Activated naive CD8-positive, alpha-beta T cell (primary cell): ENCODE results near the gene MAVS.

ENCODE experiments used
- H3K27ac Mint-ChIP-seq: one replicate; pipeline ENCODE4 v1.8.0; 2021; ENCODE audit warnings: mixed read lengths
- H3K27me3 Mint-ChIP-seq: one replicate; pipeline ENCODE4 v1.8.0; 2021; ENCODE audit warnings: mixed read lengths
- H3K36me3 Mint-ChIP-seq: one replicate; pipeline ENCODE4 v1.8.0; 2021; ENCODE audit warnings: mixed read lengths
- H3K4me1 Mint-ChIP-seq: one replicate; pipeline ENCODE4 v1.8.0; 2021; ENCODE audit warnings: low read depth, mixed read lengths
- H3K4me3 Mint-ChIP-seq: one replicate; pipeline ENCODE4 v1.8.0; 2021; ENCODE audit warnings: mild to moderate bottlenecking, mixed read lengths
- H3K9me3 Mint-ChIP-seq: one replicate; pipeline ENCODE4 v1.8.0; 2021; ENCODE audit warnings: low read depth, mixed read lengths

MAVS gene

DNA sequence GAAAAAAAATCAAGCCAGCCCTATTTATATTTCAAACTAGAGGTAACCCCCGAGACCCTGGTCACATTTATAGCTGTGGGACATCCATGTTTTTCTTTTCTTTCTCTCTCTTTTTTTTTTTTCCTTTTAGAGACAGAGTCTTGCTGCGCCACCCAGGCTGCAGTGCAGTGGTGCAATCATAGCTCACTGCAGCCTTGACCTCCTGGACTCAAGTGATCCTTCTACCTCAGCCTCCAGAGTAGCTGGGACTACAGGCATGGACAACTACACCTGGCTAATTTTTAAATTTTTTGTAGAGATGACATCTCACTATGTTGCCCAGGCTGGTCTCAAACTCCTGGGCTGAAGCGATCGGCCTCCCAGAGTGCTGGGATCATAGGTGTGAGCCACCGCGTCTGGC is 12.1 kb downstream of the MAVS start:
- no peaks in the 10 kb centered on the region for H3K27me3 Mint-ChIP-seq
- peaks cover 8% of the 10 kb centered on the region for H3K36me3 Mint-ChIP-seq
- H3K4me1 Mint-ChIP-seq = peaks cover 7% of the 10 kb centered on the region
- no peak overlapping the region for H3K4me3 Mint-ChIP-seq
- no peaks in the 10 kb centered on the region for H3K9me3 Mint-ChIP-seq
- no peak overlapping the region for H3K27ac Mint-ChIP-seq

- peaks cover 3% of the 10 kb centered on the region for H3K4me1 Mint-ChIP-seq
- H3K27ac Mint-ChIP-seq = no peak overlapping the region
- H3K36me3 Mint-ChIP-seq = peaks cover 8% of the 10 kb centered on the region
- no peaks in the 10 kb centered on the region for H3K9me3 Mint-ChIP-seq
- no peak overlapping the region for H3K4me3 Mint-ChIP-seq
- H3K27me3 Mint-ChIP-seq = no peaks in the 10 kb centered on the region
These were observed 14.6 kb downstream of the MAVS start for GRCh38 chr20:3861191-3861590.

DNA sequence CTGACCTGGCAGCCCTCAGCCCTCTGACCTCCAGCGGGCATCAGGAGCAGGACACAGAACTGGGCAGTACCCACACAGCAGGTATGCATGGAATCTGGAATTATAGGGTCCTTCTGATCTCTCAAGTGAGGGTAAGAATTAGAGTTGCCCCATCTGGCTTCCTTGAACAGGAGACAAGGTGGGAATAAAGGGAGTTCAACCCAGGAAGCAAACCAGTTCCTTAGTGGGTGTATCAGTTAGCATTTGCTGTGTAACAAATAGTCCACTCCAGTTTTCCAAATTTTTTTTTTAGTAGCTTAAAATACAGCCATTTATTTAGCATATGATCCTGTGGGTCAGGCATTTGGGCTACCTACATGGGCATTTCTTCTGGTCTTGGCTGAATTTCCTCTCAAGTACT is 15.7 kb downstream of the MAVS start:
- Mint-ChIP-seq H3K36me3 (peaks cover 5% of the 10 kb centered on the region), H3K9me3 (no peaks in the 10 kb centered on the region), H3K27ac (no peak overlapping the region), H3K4me3 (no peak overlapping the region), H3K27me3 (no peaks in the 10 kb centered on the region), H3K4me1 (peaks cover 1% of the 10 kb centered on the region)

DNA sequence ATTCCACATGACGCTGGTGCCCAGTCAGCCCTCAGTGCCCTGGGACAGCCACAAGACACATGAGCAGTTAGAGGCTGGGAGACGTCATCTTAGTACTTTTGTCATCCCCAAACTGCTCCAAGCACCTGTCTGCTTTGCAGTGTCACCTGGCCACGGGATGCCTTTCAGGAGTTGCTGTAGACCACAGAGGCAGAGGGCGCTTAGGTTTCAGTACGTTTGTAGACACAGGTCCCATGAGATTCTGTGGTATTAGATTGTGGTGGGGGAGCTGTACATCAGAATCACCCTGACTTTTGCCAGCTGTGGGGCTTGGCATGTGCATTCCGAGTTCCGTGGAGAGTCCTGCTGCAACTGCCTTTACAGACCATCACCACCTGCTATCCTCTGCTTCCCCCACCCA is 16.7 kb downstream of the MAVS start:
- peaks cover 5% of the 10 kb centered on the region for H3K36me3 Mint-ChIP-seq
- H3K27ac Mint-ChIP-seq = no peak overlapping the region
- no peaks in the 10 kb centered on the region for H3K27me3 Mint-ChIP-seq
- no peaks in the 10 kb centered on the region for H3K9me3 Mint-ChIP-seq
- H3K4me1 Mint-ChIP-seq = no peaks in the 10 kb centered on the region
- H3K4me3 Mint-ChIP-seq = no peak overlapping the region

- Mint-ChIP-seq H3K36me3 (peaks cover 5% of the 10 kb centered on the region), H3K27ac (no peak overlapping the region), H3K9me3 (no peaks in the 10 kb centered on the region), H3K4me1 (no peaks in the 10 kb centered on the region), H3K4me3 (no peak overlapping the region), H3K27me3 (no peaks in the 10 kb centered on the region)
These were observed 17.9 kb downstream of the MAVS start for GRCh38 chr20:3864518-3864917.

DNA sequence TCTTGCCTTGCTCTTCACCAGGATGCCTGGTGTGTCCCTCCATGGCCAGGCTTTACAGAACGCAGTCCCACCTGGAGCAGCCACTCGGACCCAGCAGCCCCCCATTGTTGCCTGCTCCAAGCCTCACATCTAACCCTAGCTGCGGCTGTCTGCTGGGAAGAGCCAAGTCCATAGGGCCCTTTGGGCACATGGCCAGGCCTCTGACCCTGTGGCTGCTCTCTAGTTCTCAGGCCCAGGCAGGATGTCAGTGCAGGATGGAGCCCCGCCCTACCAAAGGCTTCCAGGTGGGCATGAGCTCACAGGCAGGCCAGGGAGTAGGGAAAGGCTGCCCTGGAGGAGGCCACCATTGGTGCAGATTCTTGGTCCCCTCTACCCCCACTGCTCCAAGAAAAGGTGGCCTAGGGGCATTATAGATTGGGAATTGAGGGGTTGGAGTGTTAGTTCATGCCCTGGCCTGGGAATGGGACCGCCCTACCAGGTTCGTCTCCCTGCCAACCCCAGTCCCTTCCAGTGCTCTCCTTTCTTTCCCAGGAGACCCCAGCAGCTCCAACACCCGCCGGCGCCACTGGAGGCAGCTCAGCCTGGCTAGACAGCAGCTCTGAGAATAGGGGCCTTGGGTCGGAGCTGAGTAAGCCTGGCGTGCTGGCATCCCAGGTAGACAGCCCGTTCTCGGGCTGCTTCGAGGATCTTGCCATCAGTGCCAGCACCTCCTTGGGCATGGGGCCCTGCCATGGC is 18.7 kb downstream of the MAVS start:
- Mint-ChIP-seq H3K27ac (no peak overlapping the region), H3K36me3 (peaks cover 5% of the 10 kb centered on the region), H3K9me3 (no peaks in the 10 kb centered on the region), H3K4me1 (no peaks in the 10 kb centered on the region), H3K27me3 (no peaks in the 10 kb centered on the region), H3K4me3 (no peak overlapping the region)

DNA sequence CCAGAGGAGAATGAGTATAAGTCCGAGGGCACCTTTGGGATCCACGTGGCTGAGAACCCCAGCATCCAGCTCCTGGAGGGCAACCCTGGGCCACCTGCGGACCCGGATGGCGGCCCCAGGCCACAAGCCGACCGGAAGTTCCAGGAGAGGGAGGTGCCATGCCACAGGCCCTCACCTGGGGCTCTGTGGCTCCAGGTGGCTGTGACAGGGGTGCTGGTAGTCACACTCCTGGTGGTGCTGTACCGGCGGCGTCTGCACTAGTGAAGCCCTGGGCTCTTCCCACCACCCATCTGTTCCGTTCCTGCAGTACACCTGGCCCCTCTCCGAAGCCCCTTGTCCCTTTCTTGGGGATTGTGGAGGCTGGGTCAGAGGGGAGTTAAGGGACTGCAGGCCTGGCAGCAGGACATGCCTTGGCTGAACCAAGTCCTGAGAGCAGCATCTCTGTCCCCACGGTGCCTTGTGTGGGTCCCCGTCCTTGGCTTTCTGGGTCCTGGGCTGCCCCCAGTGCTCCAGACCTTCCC is 19.3 kb downstream of the MAVS start:
- Mint-ChIP-seq H3K4me3 (no peak overlapping the region), H3K36me3 (peaks cover 5% of the 10 kb centered on the region), H3K27me3 (no peaks in the 10 kb centered on the region), H3K9me3 (no peaks in the 10 kb centered on the region), H3K4me1 (no peaks in the 10 kb centered on the region), H3K27ac (no peak overlapping the region)

DNA sequence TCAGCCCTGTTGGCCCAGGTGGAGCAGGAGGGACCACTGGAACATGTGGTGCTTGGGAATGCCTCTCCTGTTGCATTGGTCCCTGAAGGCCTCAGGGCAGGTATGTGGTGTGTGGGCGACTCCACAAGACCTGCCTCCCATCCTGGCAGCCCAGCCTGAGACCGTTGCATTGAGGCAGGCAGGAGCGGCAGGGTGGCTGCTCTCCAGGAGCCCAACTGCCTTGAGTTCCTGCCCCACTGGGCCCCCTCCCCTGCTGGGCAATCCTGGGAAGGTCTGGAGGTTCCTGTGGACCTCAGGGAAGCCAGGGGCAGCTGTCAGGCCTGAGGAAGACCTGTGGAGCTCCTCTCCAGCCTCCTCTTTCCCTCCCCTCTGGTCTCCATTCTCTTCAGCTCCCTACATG is 19.8 kb downstream of the MAVS start:
- H3K4me3 Mint-ChIP-seq = no peak overlapping the region
- H3K9me3 Mint-ChIP-seq = no peaks in the 10 kb centered on the region
- no peaks in the 10 kb centered on the region for H3K27me3 Mint-ChIP-seq
- H3K27ac Mint-ChIP-seq = no peak overlapping the region
- H3K36me3 Mint-ChIP-seq = peaks cover 5% of the 10 kb centered on the region
- H3K4me1 Mint-ChIP-seq = no peaks in the 10 kb centered on the region

GRCh38 chr20:3867802-3868201 is 21.2 kb downstream of the MAVS start:
- no peak overlapping the region for H3K27ac Mint-ChIP-seq
- no peaks in the 10 kb centered on the region for H3K4me1 Mint-ChIP-seq
- no peaks in the 10 kb centered on the region for H3K9me3 Mint-ChIP-seq
- peaks cover 1% of the 10 kb centered on the region for H3K36me3 Mint-ChIP-seq
- H3K4me3 Mint-ChIP-seq = no peak overlapping the region
- H3K27me3 Mint-ChIP-seq = no peaks in the 10 kb centered on the region

GRCh38 chr20:3869839-3870634 is 23.4 kb downstream of the MAVS start:
- no peak overlapping the region for H3K4me3 Mint-ChIP-seq
- H3K4me1 Mint-ChIP-seq = peaks cover 6% of the 10 kb centered on the region
- no peak overlapping the region for H3K27ac Mint-ChIP-seq
- no peaks in the 10 kb centered on the region for H3K27me3 Mint-ChIP-seq
- H3K36me3 Mint-ChIP-seq = peaks cover 6% of the 10 kb centered on the region
- no peaks in the 10 kb centered on the region for H3K9me3 Mint-ChIP-seq

DNA sequence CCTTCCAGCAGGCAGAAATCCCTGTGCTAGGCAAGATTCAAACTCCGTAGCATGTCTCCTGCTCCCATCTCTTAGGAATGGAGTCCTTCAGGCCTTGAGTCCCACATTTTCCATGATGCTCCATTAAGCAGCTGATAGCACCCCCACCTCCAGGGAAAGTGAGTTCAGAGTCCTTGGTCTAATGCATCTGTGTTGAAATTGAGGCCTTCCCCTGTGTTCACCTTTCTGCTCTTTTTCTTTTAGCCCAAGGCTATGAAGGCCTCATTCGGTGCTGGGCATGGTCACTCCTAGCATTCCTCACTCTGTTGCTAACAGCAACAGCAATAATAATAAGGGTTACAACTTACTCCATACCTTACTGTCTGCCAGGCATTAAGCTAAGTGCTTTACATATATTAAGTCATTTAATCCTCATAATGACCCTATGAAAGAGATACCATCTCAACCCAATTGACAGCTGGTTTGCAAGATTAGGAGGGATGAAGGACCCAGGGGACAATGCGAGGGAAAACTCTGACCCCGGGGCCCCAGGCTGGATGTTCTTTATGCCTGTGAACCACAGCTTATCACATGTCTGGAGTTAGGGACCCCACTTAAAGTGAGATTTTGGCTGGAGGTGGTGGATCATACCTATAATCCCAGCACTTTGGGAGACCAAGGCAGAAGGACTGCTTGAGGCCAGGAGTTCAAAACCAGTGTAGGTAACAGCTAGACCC is 25.1 kb downstream of the MAVS start:
- Mint-ChIP-seq H3K27ac (no peak overlapping the region), H3K4me1 (peaks cover 10% of the 10 kb centered on the region), H3K9me3 (no peaks in the 10 kb centered on the region), H3K27me3 (no peaks in the 10 kb centered on the region), H3K4me3 (no peak overlapping the region), H3K36me3 (peaks cover 6% of the 10 kb centered on the region)

DNA sequence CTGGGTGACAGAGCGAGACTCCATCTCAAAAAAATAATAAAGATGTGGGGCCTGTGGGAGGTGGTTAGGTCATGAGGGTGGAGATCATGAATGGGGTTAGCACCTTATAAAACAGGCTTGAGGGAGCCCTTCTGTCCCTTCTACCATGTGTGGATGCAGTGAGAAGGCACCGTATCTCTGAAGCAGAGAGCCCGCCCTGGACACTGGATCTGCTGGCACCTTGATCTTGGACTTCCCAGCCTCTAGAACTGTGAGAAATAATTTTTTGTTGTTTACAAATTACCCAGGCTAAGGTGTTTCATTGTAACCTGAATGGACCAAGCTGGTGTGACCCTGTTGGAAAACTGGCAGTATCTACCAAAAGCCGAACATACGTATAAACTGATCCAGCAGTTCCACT is 26.9 kb downstream of the MAVS start:
- Mint-ChIP-seq H3K9me3 (no peaks in the 10 kb centered on the region), H3K36me3 (peaks cover 6% of the 10 kb centered on the region), H3K27ac (no peak overlapping the region)

DNA sequence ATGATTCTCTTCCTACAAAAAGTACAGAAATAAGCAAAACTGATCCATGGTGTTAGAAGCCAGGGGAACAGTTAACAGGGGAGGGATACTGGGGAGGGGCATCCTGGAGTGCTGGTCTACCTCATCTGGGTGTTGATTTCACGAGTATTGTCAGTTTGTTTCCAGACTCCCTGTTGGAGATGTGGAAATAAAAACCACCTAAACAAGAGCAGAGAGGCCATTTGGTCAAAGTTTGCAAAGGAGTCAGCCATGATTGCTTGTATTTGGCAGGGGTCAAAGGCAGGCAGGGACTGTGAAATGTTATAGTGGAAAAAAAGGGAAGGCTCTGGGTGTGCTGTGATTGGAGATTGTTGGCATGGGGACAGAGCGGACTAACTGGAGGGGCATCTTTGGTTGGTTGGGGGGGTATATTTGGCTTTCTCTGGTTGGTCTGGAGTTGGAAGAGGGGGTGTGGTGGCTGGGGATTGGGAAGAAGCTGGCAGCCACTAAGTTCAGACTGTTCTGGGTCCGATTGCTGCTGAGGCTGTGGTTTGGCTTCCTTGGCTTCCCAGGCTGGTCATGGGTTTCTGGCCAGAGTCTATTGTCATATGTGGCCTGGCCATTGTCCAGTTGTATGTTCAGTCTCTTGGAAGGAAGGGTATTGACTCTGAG is 27.7 kb downstream of the MAVS start:
- no peak overlapping the region for H3K4me3 Mint-ChIP-seq

More for the DNA sequence above, 26.9 kb downstream of the MAVS start:
- H3K4me3 Mint-ChIP-seq = no peak overlapping the region
- no peaks in the 10 kb centered on the region for H3K27me3 Mint-ChIP-seq
- H3K4me1 Mint-ChIP-seq = peaks cover 10% of the 10 kb centered on the region

DNA sequence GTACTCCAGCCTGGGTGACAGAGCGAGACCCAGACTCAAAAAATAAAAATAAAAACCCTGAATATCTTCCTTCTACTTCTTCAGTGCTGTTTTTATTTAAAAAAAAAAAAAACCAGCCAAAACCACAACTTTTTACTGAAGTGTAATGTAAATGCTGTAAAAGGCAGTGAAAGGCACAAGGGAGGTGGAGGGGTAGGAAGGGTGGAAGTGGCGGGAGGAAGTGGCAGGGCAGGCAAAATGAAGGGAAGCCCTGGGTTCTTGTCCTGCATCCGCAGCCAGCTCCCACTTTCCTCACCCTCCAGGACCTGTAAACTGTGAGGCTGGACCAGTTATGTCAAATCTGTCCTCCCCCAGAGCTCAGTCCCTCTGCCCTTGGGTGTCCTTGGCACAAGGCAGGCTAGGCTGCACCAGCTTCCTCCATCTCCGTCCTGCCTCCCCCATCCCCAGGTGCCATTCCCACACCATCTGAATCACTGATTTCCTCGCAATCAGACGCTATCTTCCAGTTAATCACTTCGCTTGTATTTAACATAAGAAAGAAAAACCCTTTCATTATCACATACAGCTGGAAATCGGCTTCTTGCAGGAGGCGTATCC is 28.8 kb downstream of the MAVS start:
- Mint-ChIP-seq H3K27ac (no peak overlapping the region), H3K4me1 (peaks cover 10% of the 10 kb centered on the region), H3K36me3 (peaks cover 6% of the 10 kb centered on the region), H3K9me3 (no peaks in the 10 kb centered on the region), H3K27me3 (no peaks in the 10 kb centered on the region), H3K4me3 (no peak overlapping the region)

More for the DNA sequence above, 27.7 kb downstream of the MAVS start:
- H3K27me3 Mint-ChIP-seq = no peaks in the 10 kb centered on the region
- no peaks in the 10 kb centered on the region for H3K9me3 Mint-ChIP-seq
- H3K27ac Mint-ChIP-seq = no peak overlapping the region
- H3K4me1 Mint-ChIP-seq = peaks cover 10% of the 10 kb centered on the region
- peaks cover 6% of the 10 kb centered on the region for H3K36me3 Mint-ChIP-seq
